Pulmonary artery endothelial cell (primary cell): ENCODE measurements around the gene ALKBH4. TPM values are rescaled to one million over a fixed set of nuclear protein-coding genes. Genes with fewer than 3 reads are reported as not detected.
"Not testable (repeated sequence)": the region's sequence is repeated elsewhere in the genome, so short reads cannot be mapped to it uniquely, and the experiment has no call there.

Experiments used
- DNase-seq: peaks from one replicate; pipeline ENCODE4 v3.0.0-alpha.2; 2011; ENCODE audit warnings: low read depth, low spot score
- total RNA-seq: library from RNA; depleted of rRNA; stranded (reverse); fragments of >200 nt; gene quantifications from 2 replicates; pipeline ENCODE4 v1.2.3, GENCODE V29; 2014

ALKBH4 gene
- total RNA-seq, 1 donor from 2014 or later, result 13.4 TPM

GRCh38 chr7:102455596-102455995 is 9.1 kb downstream of the ALKBH4 start:
- no peak for DNase-seq

- DNase-seq, result not testable (repeated sequence)
These were observed 9.7 kb downstream of the ALKBH4 start for GRCh38 chr7:102454932-102455331.

- no peak for DNase-seq
These were observed 10.2 kb downstream of the ALKBH4 start for GRCh38 chr7:102454468-102454867.

GRCh38 chr7:102453319-102453718 is 11.3 kb downstream of the ALKBH4 start:
- DNase-seq, result no peak

GRCh38 chr7:102452451-102452850 is 12.2 kb downstream of the ALKBH4 start:
- no peak for DNase-seq

GRCh38 chr7:102451371-102452054 is 13.2 kb downstream of the ALKBH4 start:
- no peak for DNase-seq

- no peak for DNase-seq
These were observed 14.4 kb downstream of the ALKBH4 start for GRCh38 chr7:102450242-102450641.

- DNase-seq, result no peak
These were observed 15.5 kb downstream of the ALKBH4 start for GRCh38 chr7:102449136-102449535.

- DNase-seq, result no peak
These were observed 17.4 kb downstream of the ALKBH4 start for GRCh38 chr7:102447311-102447710.

GRCh38 chr7:102446387-102447156 is 18.1 kb downstream of the ALKBH4 start:
- DNase-seq, result no peak

- DNase-seq, result no peak
These were observed 19.0 kb downstream of the ALKBH4 start for GRCh38 chr7:102445674-102446071.

- DNase-seq, result no peak
These were observed 19.5 kb downstream of the ALKBH4 start for GRCh38 chr7:102444961-102445673.

GRCh38 chr7:102439963-102440795 is 24.5 kb downstream of the ALKBH4 start:
- DNase-seq, result peak; percentile 67

GRCh38 chr7:102436118-102436517 is 28.5 kb downstream of the ALKBH4 start:
- DNase-seq, result no peak

GRCh38 chr7:102434039-102434486 is 30.6 kb downstream of the ALKBH4 start:
- DNase-seq, result no peak

GRCh38 chr7:102433219-102434038 is 31.2 kb downstream of the ALKBH4 start, which contains the start of gene ORAI2:
Gene ORAI2, plus strand, starts transcription at chr7:102433575. Its CDS starts 5,382 bp downstream, at chr7:102438957.
- DNase-seq, result no peak

- DNase-seq, result no peak
These were observed 32.0 kb downstream of the ALKBH4 start for GRCh38 chr7:102432442-102433218.

- DNase-seq, result no peak
These were observed 32.9 kb downstream of the ALKBH4 start for GRCh38 chr7:102431617-102432298.
